H1 (cell line): ENCODE results near the gene PSG2. TPM values are rescaled to one million over a fixed set of nuclear protein-coding genes. Genes with fewer than 3 reads are reported as not detected.
"Not testable (repeated sequence)": the region's sequence is repeated elsewhere in the genome, so short reads cannot be mapped to it uniquely, and the experiment has no call there.

Experiments
- CTCF ChIA-PET: fragments of 300-600 bp; sonication (Branson Sonifier 250); formaldehyde crosslinking; loops from one replicate; lab custom pipeline; 2021; ENCODE audit not compliant: partially characterized antibody; lab: Charles Lee
- POLR2A ChIA-PET: fragments of 300-600 bp; sonication (Branson Sonifier 250); formaldehyde crosslinking; loops from one replicate; lab custom pipeline; 2021; ENCODE audit warnings: inconsistent platforms; ENCODE audit not compliant: partially characterized antibody; lab: Charles Lee
- DNase-seq, 2 experiments: peaks; one replicate each; pipeline versions ENCODE4 v3.0.0 to v3.0.0-alpha.2; 2010 to 2022; ENCODE audit warnings: low spot score in 2 of 2, low read depth in 1 of 2, mixed read lengths in 1 of 2
- FAIRE-seq: peaks from 2 replicates; lab custom pipeline; 2011; peaks lifted over from hg19 to GRCh38; lab: Jason Lieb, UNC
- H2AFZ ChIP-seq: 2 replicates; pipeline ENCODE4 v1.8.1; 2012; ENCODE audit warnings: low read length, inconsistent platforms
- H2AK5ac ChIP-seq: 2 replicates; pipeline ENCODE4 v1.6.1; 2013; ENCODE audit warnings: low read depth, low read length
- H2BK120ac ChIP-seq: replicated peaks from 2 replicates; pipeline ENCODE3; 2013; ENCODE audit warnings: low read depth, low read length, inconsistent platforms
- H2BK12ac ChIP-seq: 2 replicates; pipeline ENCODE4 v1.6.1; 2013; ENCODE audit warnings: low read depth, low read length
- H2BK15ac ChIP-seq: 2 replicates; pipeline ENCODE4 v1.6.1; 2013; ENCODE audit warnings: low read length
- H2BK20ac ChIP-seq: 2 replicates; pipeline ENCODE4 v1.6.1; 2013; ENCODE audit warnings: low read length
- H2BK5ac ChIP-seq: 2 replicates; pipeline ENCODE4 v1.6.1; 2013; ENCODE audit warnings: low read depth, low read length
- H3K14ac ChIP-seq: 2 replicates; pipeline ENCODE4 v1.6.1; 2013; ENCODE audit warnings: inconsistent platforms; ENCODE audit not compliant: insufficient read length
- H3K18ac ChIP-seq: 2 replicates; pipeline ENCODE4 v1.6.1; 2013; ENCODE audit warnings: low read length; ENCODE audit errors: extremely low read depth
- H3K23ac ChIP-seq: 2 replicates; pipeline ENCODE4 v1.6.1; 2013; ENCODE audit warnings: inconsistent platforms; ENCODE audit not compliant: insufficient read length
- H3K23me2 ChIP-seq: 2 replicates; pipeline ENCODE4 v1.6.1; 2013; ENCODE audit warnings: low read depth, low read length
- H3K27ac ChIP-seq: 2 replicates; pipeline ENCODE4 v1.6.1; 2011; ENCODE audit warnings: low read depth, low read length, inconsistent platforms
- H3K27me3 ChIP-seq, 4 experiments: replicated peaks in 1 of 4; 1 replicate in 1 of 4; 2 replicates in 3 of 4; pipeline versions ENCODE4 v1.6.1 to v1.8.1; 2011 to 2013; ENCODE audit warnings: low read length in 3 of 4, mild to moderate bottlenecking in 3 of 4, inconsistent platforms in 2 of 4, mixed read lengths in 2 of 4, moderate library complexity in 1 of 4; ENCODE audit not compliant: control insufficient read depth in 3 of 4, insufficient read depth in 3 of 4; ENCODE audit errors: extremely low read depth in 1 of 4
- H3K36me3 ChIP-seq, 4 experiments: 2 replicates each; pipeline versions ENCODE4 v1.6.1 to v1.8.1; 2011 to 2013; ENCODE audit warnings: mild to moderate bottlenecking in 4 of 4, low read length in 3 of 4, moderate library complexity in 2 of 4, control low read depth in 1 of 4, inconsistent platforms in 1 of 4; ENCODE audit not compliant: insufficient read depth in 4 of 4, control insufficient read depth in 2 of 4
- H3K4ac ChIP-seq: replicated peaks from 2 replicates; pipeline ENCODE3; 2013; ENCODE audit warnings: low read length, low read depth, mixed read lengths, inconsistent platforms; ENCODE audit not compliant: insufficient read length
- H3K4me1 ChIP-seq, 4 experiments: replicated peaks in 1 of 4; 1 replicate in 1 of 4; 2 replicates in 3 of 4; pipeline versions ENCODE4 v1.6.1 to v1.8.1; 2011 to 2013; ENCODE audit warnings: low read length in 3 of 4, inconsistent platforms in 2 of 4, mixed read lengths in 1 of 4; ENCODE audit not compliant: insufficient read depth in 4 of 4, control insufficient read depth in 3 of 4
- H3K4me2 ChIP-seq, 2 experiments: 2 replicates each; pipeline versions ENCODE4 v1.6.1 to v1.8.1; 2011 to 2013; ENCODE audit warnings: low read depth in 2 of 2, low read length in 2 of 2, control low read depth in 1 of 2, inconsistent platforms in 1 of 2, mild to moderate bottlenecking in 1 of 2; ENCODE audit not compliant: insufficient read depth in 1 of 2
- H3K4me3 ChIP-seq, 4 experiments: fragments of 200-600, 300-600 bp in 1 of 4; sonication (generic), shearing (Covaris generic), sonication (Bioruptor Twin) in 1 of 4; 2 replicates each; pipeline versions ENCODE4 v1.5.1 to v1.8.1; 2011 to 2016; ENCODE audit warnings: low read length in 4 of 4, low read depth in 3 of 4, control low read depth in 2 of 4, inconsistent platforms in 2 of 4, mild to moderate bottlenecking in 2 of 4, mixed read lengths in 1 of 4, moderate library complexity in 1 of 4; ENCODE audit not compliant: insufficient read depth in 2 of 4; ENCODE audit errors: extremely low read depth in 1 of 4
- H3K56ac ChIP-seq: replicated peaks from 2 replicates; pipeline ENCODE3; 2013; ENCODE audit warnings: low read depth, mild to moderate bottlenecking, mixed read lengths, low read length, inconsistent platforms; ENCODE audit not compliant: insufficient read length
- H3K79me1 ChIP-seq: 2 replicates; pipeline ENCODE4 v1.6.1; 2013; ENCODE audit warnings: low read depth, low read length, control low read depth
- H3K79me2 ChIP-seq, 2 experiments: 2 replicates each; pipeline versions ENCODE4 v1.6.1 to v1.8.1; 2012 to 2013; ENCODE audit warnings: low read length in 2 of 2, mild to moderate bottlenecking in 2 of 2, inconsistent platforms in 1 of 2; ENCODE audit not compliant: insufficient read depth in 2 of 2, control insufficient read depth in 1 of 2
- H3K9ac ChIP-seq, 4 experiments: replicated peaks in 1 of 4; 1 replicate in 1 of 4; 2 replicates in 3 of 4; pipeline versions ENCODE4 v1.6.1 to v1.8.1; 2011 to 2013; ENCODE audit warnings: low read depth in 3 of 4, low read length in 3 of 4, control low read depth in 2 of 4, mild to moderate bottlenecking in 2 of 4, moderate library complexity in 2 of 4, inconsistent platforms in 1 of 4; ENCODE audit errors: extremely low read depth in 1 of 4
- H3K9me3 ChIP-seq, 2 experiments: 2 replicates each; pipeline versions ENCODE4 v1.6.1 to v1.8.1; 2012 to 2013; ENCODE audit warnings: mild to moderate bottlenecking in 2 of 2, moderate library complexity in 2 of 2, control low read depth in 1 of 2, inconsistent platforms in 1 of 2, low read depth in 1 of 2, low read length in 1 of 2, mixed read lengths in 1 of 2; ENCODE audit not compliant: insufficient read depth in 2 of 2
- H4K20me1 ChIP-seq, 2 experiments: replicated peaks in 1 of 2; 2 replicates each; pipeline versions ENCODE3 to v1.8.1; 2011 to 2013; ENCODE audit warnings: inconsistent platforms in 2 of 2, low read length in 2 of 2, mild to moderate bottlenecking in 1 of 2; ENCODE audit not compliant: insufficient read depth in 2 of 2, control insufficient read depth in 1 of 2
- H4K5ac ChIP-seq: 2 replicates; pipeline ENCODE4 v1.6.1; 2013; ENCODE audit warnings: low read length, low read depth, mixed read lengths, inconsistent platforms; ENCODE audit not compliant: insufficient read length
- H4K8ac ChIP-seq: 2 replicates; pipeline ENCODE4 v1.8.0; 2013; ENCODE audit warnings: mild to moderate bottlenecking, moderate library complexity, low read length, inconsistent platforms; ENCODE audit not compliant: insufficient read depth; ENCODE audit errors: extremely low read depth
- H4K91ac ChIP-seq: replicated peaks from 2 replicates; pipeline ENCODE3; 2013; ENCODE audit warnings: low read length, mixed read lengths, inconsistent platforms; ENCODE audit not compliant: insufficient read length
- WGBS, 2 experiments: shearing (Covaris generic) in 1 of 2; methylation state at CpG; one replicate each; pipeline versions ENCODE4 v1.1.6 to v1.1.7; 2013 to 2015; ENCODE audit warnings: low lambda C conversion rate in 2 of 2, mixed read lengths in 2 of 2, inconsistent platforms in 1 of 2, low coverage in 1 of 2, missing lambda C conversion rate in 1 of 2; ENCODE audit not compliant: insufficient replicate concordance in 2 of 2, insufficient coverage in 1 of 2, insufficient read length in 1 of 2; ENCODE audit errors: extremely low coverage in 1 of 2, missing lambda C conversion rate in 1 of 2; 5-methylcytosine and 5-hydroxymethylcytosine counted together
- polyA plus RNA-seq, 7 experiments: library from polyadenylated mRNA; depleted of rRNA in 3 of 7; stranded (reverse) in 5 of 7; unstranded in 2 of 7; fragments of >200 nt in 5 of 7; fragments of 200-250 nt in 2 of 7; gene quantifications; 1 replicate in 5 of 7; 2 replicates in 1 of 7; 4 replicates in 1 of 7; pipeline versions ENCODE4 v1.2.1 to v1.2.3, GENCODE V29; 2011 to 2013; ENCODE audit warnings: missing spikeins in 2 of 7, mixed read lengths in 2 of 7
- total RNA-seq: library from RNA; stranded (reverse); fragmentation: NEBNext Ultra II Directional; extraction: Animal tissue kit (Norgen Biotek cat#: 25700); gene quantifications from 2 replicates; pipeline ENCODE4 v1.2.1, GENCODE V29; 2021
- TF ChIP-seq, protein P1 (sequence below), 3 experiments: IDR thresholded peaks; 1 replicate in 2 of 3; 2 replicates in 1 of 3; pipeline versions ENCODE4 v1.5.1 to v1.6.1; 2011; ENCODE audit warnings: low read length in 3 of 3, mild to moderate bottlenecking in 3 of 3, inconsistent platforms in 2 of 3, low read depth in 1 of 3, moderate library complexity in 1 of 3; ENCODE audit not compliant: insufficient read depth in 1 of 3; ENCODE audit errors: control extremely low read depth in 1 of 3

The PSG2 gene
- total and polyA plus RNA-seq, 2 of the 8 experiments (the other 6 are each of a cell fraction or from before 2014, with no cell fraction given) = not detected

DNA sequence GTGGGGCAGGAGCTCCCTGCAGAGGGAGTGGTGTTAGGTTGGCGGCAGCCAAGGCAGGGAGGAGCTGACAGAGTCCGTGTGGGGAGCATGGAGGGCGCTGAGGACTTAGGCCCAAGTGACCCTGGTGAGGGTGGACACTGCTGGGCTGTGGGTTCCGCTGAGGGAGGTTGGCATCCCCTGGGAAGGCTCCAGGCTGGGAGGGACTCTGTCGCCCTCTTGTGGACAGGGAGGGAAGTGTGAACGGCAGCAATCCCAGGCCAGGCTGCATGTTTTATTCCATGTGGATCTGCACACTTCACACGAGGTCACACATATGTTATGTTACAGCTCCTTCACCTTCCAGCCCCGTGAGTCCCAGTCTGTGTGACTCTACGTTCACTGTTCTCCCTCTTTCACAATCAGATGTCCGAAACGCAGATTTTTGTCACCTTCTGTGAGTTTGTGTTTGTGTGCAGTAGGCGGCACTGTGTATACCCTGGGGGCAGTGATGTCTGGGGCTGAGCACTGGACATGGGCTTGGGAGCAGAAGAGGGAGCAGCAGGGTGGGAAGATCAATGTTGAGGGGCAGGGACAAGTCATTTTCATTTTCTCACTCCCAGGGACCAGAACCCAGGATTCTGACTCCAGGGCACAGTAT lies 1.8 kb upstream of the PSG2 start:
- H2BK5ac ChIP-seq, H3K9ac ChIP-seq, H3K4me2 ChIP-seq, H3K79me1 ChIP-seq, H4K91ac ChIP-seq, H3K4me3 ChIP-seq, H3K14ac ChIP-seq, FAIRE-seq, H3K23ac ChIP-seq, H2BK120ac ChIP-seq, H3K23me2 ChIP-seq, H3K56ac ChIP-seq, H2BK15ac ChIP-seq, POLR2A ChIA-PET, H4K8ac ChIP-seq, H2AFZ ChIP-seq, H4K20me1 ChIP-seq, H3K27ac ChIP-seq, H3K4ac ChIP-seq, H4K5ac ChIP-seq, H2BK20ac ChIP-seq, H3K36me3 ChIP-seq, H3K18ac ChIP-seq, H3K4me1 ChIP-seq, H2BK12ac ChIP-seq, H3K79me2 ChIP-seq, H2AK5ac ChIP-seq, H3K27me3 ChIP-seq: not testable (repeated sequence)
- TF ChIP-seq, protein P1, sequence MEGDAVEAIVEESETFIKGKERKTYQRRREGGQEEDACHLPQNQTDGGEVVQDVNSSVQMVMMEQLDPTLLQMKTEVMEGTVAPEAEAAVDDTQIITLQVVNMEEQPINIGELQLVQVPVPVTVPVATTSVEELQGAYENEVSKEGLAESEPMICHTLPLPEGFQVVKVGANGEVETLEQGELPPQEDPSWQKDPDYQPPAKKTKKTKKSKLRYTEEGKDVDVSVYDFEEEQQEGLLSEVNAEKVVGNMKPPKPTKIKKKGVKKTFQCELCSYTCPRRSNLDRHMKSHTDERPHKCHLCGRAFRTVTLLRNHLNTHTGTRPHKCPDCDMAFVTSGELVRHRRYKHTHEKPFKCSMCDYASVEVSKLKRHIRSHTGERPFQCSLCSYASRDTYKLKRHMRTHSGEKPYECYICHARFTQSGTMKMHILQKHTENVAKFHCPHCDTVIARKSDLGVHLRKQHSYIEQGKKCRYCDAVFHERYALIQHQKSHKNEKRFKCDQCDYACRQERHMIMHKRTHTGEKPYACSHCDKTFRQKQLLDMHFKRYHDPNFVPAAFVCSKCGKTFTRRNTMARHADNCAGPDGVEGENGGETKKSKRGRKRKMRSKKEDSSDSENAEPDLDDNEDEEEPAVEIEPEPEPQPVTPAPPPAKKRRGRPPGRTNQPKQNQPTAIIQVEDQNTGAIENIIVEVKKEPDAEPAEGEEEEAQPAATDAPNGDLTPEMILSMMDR (IDR thresholded peaks at IDR 0.05; ENCODE audit: control extremely low read depth in 1 of 3, insufficient read depth in 1 of 3, low read depth in 1 of 3, low read length in 3 of 3) = peak; percentile 12 to 25 (median 21); a peak in 3 of 4 replicates
- peak in 1 of 2 experiments; percentile 47 for DNase-seq
- WGBS, 2 experiments = 57% methylated on average over 8 of the region's 12 CpGs; no CpG with 5 or more reads in 1 of the 2 experiments
- CTCF ChIA-PET = interaction anchor here (0.6 kb wide), 1 partner anchor 480 kb away, joined by 3 read pairs; no protein-coding TSS in a partner anchor
- H3K9me3 ChIP-seq = peaks cover 19 to 51% of the 10 kb centered on the region in 2 experiments; a peak in 3 of 4 replicates
